HG03095 (cell line): ENCODE measurements around the gene LRP1B.

Source experiments
- ATAC-seq: cut with Tn5 transposase; IDR thresholded peaks from one replicate; pipeline ENCODE4 v1.9.1; 2021; ENCODE audit warnings: moderate library complexity; ENCODE audit not compliant: unreplicated experiment

The LRP1B gene

DNA sequence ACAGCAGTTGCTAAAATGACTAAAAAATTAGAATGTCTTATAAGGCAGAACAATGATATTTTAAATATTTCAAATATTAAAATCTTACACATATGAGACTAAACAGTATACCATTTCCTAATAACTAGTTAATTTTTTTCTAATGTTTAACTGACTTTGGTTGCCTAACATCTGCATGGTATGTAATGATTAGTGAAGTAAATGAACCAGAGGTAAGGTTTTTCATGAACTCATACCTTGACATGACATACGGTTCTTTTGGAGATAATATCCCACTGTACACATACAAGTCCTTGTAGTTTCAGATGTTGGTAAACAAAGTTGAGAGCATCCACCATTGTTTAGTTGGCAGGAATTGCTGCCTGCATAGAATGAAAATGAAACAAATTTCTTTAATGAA lies 1360.2 kb downstream of the LRP1B start:
- ATAC-seq = no peak

DNA sequence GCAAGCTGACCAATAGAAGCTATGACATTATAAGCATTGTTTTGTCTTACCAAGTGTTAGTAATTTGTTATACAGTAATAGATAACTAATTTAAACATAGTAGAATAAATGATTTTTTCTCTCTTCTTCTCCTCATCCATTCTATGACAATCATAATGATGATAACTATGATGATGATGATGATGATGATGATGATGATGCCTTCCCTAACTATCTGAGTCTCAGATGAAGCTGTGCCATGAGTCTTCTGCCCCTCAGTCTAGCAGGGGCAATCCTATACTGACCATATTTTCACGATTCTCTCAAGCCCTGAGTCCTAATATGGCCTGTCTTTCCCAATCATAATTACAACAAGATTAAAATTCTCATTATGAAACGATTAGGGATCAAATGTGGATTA lies 1369.0 kb downstream of the LRP1B start:
- ATAC-seq = no peak

DNA sequence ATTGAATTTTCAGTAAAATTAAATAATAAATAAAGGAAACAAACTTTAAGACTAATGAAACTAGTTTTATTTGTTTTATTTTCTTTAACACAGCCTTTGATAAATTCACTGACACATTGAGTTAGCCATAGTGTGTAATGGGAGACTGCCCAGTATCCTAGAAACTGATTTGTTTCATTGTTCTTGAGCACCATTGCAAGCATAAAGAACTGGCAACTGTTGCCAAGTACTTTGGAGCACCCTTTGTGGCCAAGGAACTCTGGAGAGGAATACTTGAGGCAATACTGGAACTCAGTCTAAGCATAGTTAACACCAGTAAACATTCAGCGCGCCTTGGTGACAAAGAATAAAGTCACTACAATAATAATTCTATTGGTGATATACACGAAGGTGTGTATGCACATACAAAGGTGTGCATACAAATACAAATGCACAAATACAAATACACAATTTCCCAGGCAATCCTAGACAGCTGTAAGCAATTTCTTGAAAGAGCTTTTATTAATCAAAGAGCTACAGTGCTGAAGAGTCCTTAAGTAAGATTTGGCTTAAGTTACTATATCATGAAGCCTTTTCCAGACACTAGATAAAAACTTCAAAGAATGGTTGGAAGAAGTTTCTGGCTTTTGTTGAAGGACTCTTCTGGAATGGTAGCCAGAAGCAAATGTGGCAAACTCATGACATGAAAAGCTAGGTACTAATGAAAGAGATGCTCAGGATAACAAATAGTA lies 1371.2 kb downstream of the LRP1B start:
- no peak for ATAC-seq

DNA sequence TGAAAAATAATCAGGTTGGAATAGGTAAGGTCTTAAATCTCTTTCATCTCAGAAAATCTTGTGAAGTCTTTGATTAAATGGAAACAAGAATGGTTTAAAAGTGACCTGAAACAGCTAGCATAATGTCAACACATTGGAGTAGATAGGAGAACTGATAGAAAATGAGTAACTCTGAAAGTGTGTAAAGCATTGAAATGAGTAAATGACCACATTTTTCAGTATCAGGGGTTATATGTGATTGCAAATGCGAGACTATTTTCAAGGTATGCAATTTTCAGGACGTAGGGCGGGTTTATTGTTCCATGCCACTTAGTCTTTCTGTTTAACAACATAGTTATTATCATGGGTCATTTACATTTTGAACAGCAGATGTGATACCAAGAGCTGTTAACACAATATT lies 1383.2 kb downstream of the LRP1B start:
- peak; percentile 99 for ATAC-seq

DNA sequence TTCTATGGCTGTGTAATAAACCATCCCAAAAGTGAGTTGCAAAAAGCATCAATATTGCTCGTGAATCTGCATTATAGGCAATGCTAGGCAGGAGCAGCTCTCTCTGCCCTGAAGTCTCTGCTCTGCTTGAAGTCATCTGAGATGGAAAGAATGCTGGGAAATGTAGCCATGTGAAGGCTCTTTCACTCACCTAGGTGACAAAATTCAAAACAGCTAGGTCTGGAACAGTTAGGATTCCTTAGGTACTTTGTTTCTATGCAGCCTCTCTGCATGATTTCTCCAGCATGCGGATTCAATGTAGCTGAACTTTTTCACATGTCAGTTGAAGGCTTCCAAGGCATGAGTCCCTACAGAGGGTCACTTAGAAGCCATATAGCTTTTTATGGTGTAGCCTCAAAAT lies 1383.7 kb downstream of the LRP1B start:
- ATAC-seq = no peak

DNA sequence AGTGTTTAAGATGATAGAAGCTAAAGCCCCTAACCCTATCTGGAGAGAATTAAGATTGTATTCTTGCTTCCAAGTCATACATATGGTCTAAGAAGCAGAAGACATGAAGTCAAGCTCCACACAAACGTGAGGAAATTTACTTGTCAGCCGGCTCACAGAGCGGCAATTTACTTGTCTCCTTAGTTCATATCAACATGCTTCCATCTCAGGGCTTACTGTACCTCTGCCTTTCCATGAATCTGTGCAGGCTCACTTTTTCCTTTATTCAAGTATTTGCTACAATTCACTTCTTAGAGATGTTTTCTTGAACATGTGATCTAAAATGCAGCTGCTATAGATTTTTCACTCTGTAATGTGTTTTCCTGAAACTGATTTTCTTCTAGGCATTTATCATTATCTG lies 1386.4 kb downstream of the LRP1B start:
- no peak for ATAC-seq

DNA sequence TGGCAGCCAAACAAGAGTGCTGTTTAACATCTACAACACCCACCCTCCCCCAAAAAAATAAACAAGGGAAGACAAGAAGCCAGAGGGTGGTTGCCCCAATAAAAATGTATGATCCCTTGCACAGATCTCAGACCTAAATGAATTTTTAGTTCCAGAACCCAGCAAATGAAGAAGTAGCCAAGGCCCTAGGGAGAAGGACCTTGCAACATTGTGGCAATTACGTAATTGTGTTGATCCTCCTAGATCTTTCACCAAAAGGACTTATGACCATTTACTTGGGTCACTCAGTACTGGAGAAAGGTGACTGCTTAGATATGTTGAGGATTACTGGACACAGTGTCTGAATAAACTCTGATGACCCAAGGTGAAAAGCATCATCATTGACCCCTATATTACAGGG lies 1393.8 kb downstream of the LRP1B start:
- no peak for ATAC-seq

DNA sequence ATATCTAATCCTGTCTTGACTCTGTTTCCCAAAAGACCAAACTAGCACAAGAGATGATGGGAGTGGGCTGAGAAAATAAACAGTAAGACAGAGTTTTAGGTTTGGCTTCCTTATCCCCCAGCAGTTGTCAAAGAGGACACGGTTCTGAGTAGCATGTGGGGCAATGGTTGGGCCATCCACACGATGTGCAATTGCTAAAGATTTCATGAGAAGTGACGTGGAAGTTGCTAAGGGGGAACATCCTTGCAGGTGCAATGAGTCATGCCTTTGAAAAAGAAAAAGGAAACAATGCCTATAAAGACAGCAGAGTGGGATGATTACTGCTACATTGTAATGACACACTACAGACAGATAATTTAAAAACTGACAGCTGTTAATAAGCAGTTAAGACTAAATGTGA lies 1395.8 kb downstream of the LRP1B start:
- ATAC-seq = no peak

DNA sequence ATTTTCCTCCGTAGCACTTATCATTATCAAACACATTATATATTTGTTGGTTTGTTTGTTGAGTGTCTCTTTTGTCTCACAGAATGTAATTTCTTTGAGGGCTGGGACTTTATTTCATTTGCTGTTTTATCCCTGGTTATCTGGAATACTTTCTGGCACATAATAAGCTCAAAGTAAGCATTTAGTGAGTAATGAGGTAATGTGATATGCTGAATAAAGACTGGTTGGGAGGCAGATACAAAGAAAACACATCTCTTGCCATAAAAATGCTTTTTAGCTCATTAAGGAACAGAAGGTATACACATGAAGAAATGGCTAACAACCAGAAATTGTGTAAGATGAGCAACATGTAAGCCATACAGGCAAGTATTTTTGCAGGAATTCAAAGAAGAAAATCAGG lies 1411.8 kb downstream of the LRP1B start:
- no peak for ATAC-seq

DNA sequence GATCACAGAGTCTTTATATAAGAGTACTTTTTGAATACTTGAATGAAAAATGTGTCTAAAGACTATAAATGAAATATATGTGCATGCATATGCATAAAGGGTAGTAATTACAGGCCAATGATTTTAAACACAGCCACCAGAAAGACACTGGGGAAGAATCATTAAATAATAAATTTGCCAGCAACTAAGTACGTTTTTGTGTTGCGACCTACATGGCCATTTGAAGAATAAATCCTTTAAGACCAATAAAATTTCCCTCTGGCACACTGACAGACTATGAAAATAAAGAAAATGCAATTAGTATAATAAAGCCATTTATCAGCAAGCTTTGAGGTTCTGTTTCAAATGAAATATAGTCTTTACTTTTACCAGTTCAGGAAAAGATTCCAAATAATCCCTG lies 1413.3 kb downstream of the LRP1B start:
- ATAC-seq = no peak

DNA sequence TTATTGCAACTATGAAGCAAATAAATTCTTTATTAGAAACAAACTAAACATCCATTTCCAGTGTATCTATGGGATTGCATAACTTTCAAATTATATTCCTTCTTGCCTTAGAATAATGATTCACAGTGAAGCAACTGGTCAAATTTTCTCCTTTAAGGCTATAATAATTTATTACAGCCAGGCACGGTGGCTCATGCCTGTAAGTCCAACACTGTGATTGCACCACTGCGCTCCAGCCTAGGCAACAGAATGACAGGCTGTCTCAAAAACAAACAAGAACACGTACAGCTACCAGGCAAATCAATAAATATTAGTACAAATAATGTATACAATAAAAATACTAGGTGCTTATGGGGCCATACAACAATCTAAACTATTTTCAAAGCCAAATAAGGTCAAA lies 1416.2 kb downstream of the LRP1B start:
- no peak for ATAC-seq

DNA sequence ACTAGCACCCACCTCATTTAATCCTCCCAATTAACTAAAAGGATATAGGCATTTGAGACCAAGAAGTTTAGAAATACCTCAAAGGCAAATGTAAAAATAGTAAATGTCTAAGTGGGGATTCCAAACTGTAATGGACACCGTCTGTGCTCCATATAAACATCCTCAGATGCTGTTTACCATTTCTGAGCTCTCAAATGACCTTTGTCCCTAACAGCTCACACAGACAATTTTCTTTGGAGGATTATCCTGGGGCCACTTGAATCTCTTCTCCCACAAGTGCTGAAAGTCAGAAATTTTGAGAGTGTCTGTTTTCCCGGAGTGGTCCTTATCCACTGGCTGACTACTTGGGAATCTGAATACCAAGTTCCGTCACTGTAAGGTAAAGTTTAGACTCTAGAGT lies 1418.9 kb downstream of the LRP1B start:
- ATAC-seq = no peak

DNA sequence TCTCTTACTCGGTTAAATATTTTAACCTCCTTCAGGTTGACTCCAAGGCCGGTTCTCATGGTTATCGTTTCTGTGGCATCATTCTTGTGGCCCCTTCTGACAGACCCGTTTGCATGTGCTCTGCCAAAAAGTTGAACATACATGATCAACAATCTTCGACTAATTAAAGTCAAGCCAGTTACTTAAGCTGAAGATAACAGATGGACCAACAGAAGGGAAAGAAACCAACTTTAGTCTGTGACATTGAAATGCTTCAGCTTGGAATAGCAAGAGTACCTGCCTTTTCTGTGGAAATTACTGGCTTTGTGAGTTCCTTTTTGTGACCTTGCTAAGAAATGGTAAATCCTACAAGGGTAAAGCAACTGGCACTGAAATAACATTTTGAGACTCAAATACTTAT lies 1429.1 kb downstream of the LRP1B start:
- ATAC-seq = no peak

DNA sequence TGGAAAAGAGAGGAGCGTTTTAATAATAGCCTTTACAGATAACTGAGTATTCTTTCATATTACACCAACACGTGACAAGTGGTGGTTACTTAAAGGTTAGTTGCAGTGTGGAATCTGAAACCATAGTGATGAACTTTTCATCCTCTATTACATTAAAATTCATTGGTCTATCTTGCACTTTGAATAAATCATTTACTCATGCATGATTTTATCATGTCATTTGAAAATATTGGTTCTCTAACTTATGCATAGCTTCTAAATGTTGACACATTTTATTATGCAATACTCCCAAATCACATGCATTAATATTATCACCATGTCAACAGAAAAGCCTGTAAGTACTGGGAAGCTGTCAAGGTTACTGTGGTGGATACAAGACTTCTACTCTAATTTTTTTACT lies 1432.2 kb downstream of the LRP1B start:
- ATAC-seq = no peak

DNA sequence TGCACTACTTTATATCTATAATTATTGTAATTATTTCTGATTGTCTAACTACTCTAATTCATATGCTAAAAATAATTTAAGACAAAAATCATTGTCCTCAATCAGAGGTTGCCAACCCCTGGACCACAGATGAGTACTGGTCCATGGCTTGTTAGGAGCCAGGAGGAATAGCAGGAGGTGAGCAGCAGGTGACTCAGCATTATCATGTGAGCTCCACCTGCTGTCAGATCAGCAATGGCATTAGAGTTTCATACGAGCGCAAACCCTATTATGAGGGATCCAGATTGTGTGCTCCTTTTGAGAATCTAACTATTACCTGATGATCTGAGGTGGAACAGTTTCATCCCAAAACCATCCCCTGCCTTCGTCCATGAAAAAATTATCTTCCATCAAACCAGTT lies 1434.4 kb downstream of the LRP1B start:
- ATAC-seq = no peak

DNA sequence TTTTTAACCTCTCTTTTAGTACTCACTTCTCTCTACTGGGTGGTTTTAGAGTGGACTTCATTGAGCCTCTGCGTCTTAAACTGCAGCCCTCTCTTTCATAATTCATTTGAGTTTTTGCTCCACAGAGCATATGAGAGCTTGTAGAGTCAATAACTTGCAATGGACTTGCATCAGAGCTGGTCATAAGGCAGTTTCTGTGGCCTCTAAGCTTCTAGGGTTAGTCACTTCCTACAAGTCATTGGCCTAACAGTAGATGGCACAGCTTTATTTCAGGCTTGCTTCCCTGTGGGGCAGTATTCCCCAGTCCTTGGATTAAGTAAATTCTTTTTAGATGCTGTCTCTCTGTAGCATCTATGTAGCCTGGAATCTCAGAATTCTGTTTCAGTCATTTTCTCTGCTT lies 1435.7 kb downstream of the LRP1B start:
- no peak for ATAC-seq

DNA sequence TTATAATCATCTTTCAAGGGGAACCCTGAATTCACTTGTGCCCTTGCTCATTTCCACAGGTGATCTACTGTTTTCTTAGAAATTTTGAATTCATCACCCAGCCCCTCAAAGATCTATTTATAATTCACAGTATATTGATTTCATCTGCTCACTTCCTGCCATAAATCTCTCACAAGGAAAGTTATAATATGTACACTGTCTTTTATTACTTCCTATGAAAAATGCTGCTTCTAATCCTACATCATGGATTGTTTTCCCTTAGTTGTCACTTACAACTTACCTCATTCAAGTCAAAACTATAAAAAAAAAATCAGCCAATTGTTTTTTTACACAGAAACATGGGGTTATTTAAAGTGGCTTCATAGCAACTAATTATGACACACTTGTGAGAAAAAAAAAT lies 1443.0 kb downstream of the LRP1B start:
- no peak for ATAC-seq

DNA sequence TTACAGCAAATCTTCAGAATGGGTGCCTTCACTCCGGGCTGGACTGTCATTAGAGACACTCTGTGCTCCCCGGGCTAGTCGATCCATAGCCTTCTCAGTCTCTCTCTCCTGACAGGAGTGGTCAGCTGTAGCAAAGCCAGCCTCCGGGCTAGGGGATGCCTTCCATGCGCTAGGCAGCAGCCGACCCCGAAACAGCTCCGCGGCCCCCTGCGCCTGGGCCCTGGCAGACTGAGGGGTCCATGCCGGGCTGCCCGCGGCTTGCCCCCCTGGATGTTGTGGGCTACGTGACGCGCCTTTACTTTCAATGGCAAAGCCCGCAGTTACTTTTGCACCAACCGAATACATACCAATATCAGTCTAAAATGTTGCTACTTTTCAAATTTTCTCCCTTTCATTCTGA lies 1447.2 kb downstream of the LRP1B start:
- ATAC-seq = no peak

DNA sequence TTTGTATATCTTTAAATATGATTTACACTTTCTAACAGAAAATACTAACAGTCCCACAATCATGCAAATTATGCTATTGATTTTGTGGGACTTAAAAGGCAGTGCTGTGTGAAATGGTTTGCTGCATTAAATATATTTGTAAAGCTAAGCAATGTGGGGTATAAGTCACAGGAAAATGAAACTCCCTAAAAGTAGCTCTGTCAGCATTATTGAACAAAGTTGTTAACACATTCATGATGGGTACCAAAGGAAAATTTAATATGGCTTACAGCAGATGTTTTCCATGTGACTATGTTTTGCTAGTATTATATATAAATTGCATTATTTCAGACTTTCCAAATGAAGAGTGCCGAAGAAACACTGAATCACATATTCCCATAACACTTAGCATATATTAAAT lies 1450.0 kb downstream of the LRP1B start:
- no peak for ATAC-seq

DNA sequence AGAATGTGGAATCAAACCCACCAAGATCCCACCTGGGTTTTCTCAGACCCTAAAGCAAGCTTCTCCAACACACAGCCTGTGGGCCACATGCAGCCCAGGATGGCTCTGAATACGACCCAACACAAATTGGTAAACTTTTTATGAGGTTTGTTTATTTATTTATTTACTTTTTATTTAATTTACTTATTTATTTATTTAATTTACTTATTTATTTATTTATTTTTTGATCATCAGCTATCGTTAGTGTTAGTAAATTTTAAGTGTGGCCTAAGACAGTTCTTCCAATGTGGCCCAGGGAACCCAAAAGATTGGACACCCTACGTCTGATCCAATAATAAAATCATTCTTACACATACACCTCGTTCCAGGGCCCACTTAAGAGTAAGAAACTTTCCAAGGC lies 1451.1 kb downstream of the LRP1B start:
- no peak for ATAC-seq

DNA sequence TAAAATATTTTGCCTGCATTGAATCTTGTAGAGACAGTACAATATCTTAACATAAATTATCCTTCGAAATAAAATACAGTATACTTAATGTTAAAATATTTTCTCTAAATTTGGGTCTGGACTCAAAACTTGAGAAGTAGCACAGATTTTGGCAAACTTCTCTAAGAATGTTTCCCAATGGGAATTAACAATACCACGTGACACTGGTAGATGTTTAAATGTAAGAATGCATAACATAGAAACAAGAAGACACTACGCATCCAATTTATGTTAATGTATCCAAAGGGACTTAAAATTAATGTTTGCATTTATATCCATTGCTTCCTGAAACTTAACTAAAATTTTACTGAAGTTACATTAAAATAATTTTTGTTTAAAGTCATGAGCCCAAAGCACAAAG lies 1460.9 kb downstream of the LRP1B start:
- ATAC-seq = no peak

DNA sequence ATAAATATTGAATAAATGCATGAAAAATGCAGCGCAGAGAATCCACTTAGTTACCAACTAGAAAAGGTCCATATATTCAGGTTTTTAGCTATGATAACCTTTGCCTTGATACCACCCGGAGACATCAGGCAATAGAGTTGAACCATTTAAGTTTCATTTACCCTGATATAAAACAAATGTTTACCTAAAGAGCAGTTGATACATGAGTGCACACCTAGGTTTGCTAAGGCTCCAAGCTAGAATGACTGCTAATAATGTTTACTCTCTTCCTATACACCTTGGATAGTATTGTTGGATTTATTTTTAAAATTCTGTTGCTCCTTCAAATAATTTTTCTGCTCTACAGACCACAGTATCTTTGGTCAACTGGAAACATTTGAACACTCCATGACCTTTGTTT lies 1463.6 kb downstream of the LRP1B start:
- no peak for ATAC-seq

DNA sequence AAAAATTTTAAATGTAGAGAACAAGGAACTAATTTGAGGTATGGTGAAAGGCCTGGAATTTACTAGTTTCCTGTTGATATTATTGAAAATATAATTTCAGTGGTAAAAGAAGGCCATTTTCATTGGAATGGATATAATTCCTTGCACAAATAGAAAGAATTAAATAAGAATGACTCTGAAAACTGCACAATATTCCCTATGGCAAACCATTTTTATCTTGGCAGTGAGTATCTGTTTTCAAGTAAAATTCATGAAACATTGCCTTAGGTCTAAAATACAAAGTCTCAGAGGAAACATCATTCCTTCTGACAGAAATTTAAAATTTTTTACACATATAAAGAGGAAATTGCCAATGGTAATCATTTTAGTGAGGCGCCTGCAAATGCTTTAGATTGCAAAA lies 1468.3 kb downstream of the LRP1B start:
- ATAC-seq = no peak
